Bone marrow (tissue), 2 donors: ENCODE data around the gene HOATZ.

Source experiments
- DNase-seq, 2 donors: peaks; one replicate each; lab custom pipeline; 2025; lab: John Stamatoyannopoulos, UW

HOATZ gene

GRCh38 chr11:111522426-111522825 lies 7.8 kb downstream of the HOATZ start:
- DNase-seq = no peak

- DNase-seq = no peak
These were observed 8.8 kb downstream of the HOATZ start for GRCh38 chr11:111523343-111523742.

DNA sequence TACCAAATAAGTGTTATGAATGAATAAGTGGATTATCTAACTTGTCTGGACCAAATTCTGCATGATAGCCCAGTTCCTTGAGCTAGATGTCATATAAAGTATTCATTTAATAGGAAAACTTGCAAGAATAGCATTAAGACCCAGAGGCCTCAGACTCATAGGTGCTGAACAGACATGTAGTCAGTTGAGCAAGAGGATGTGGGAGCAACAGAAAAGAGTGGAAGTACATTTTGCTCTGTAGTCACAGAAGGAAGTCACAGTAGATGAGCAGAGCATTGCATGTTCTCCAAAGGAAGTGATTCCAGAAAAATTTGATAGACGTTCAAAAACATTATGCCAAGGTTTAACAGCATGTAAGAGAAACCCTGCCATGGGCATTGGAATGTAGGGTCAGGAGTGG lies 9.5 kb downstream of the HOATZ start:
- no peak for DNase-seq

DNA sequence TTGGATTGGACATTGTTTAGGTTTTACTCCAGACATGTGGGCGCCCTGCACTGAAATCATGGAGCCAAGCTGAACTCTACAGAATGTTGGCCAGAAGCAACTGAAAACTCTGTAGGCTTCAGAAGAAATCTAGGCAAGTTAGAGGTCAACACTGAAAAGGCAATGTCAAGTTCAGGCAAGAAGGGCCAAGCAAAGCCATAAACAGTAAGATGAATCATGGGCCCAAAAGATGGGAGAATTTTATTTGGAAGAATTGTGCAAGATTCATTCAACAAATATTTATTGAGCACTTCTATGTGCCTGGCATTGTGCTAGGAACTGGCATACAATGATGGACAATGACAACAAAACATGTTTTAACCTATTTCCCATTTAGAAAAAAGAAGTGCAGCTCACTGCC lies 10.9 kb downstream of the HOATZ start:
- DNase-seq = no peak

GRCh38 chr11:111526501-111526900 lies 11.9 kb downstream of the HOATZ start:
- no peak for DNase-seq

GRCh38 chr11:111527279-111527678 lies 12.7 kb downstream of the HOATZ start:
- DNase-seq = no peak

GRCh38 chr11:111528557-111528956 lies 14.0 kb downstream of the HOATZ start:
- no peak for DNase-seq

DNA sequence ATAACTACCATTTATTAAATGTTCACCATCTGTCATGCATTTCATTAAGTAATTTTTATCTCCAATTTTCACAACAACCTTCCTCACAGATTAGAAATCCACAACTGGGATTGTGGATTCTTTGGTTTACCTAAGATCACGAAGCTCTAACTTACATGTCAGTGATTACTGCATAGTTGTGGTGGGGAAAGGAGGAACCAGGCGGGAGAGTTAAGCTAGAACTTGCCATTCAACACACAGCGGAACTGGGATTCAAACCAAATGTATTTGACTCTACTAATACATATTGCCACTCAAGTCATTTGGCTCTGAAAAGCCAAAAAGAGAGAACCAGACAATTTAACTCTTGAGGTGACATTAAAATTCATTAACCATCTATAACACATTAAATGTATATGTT lies 15.5 kb downstream of the HOATZ start:
- no peak for DNase-seq

- DNase-seq = no peak
These were observed 16.6 kb downstream of the HOATZ start for GRCh38 chr11:111531136-111531535.

- peak in 1 of 2 donors; percentile 66 for DNase-seq
These were observed 17.2 kb downstream of the HOATZ start for GRCh38 chr11:111531687-111532364.

DNA sequence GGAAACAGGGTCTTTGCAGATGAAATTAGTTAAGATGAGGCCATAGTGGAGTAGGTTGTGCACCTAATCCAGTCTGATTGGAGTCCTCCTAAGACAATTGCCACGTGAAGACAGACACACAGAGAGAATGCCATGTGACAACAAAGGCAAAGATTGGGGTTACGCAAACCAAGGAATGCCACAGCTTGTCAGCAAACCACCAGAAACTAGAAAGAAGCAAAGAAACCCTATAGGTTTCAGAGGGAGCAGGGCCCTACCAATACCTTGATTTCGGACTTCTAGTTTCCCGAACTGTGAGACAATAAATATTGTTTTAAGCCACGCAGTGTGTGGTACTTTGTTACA lies 17.8 kb downstream of the HOATZ start:
- no peak for DNase-seq

- DNase-seq = no peak
These were observed 20.7 kb downstream of the HOATZ start for GRCh38 chr11:111535281-111535680.

DNA sequence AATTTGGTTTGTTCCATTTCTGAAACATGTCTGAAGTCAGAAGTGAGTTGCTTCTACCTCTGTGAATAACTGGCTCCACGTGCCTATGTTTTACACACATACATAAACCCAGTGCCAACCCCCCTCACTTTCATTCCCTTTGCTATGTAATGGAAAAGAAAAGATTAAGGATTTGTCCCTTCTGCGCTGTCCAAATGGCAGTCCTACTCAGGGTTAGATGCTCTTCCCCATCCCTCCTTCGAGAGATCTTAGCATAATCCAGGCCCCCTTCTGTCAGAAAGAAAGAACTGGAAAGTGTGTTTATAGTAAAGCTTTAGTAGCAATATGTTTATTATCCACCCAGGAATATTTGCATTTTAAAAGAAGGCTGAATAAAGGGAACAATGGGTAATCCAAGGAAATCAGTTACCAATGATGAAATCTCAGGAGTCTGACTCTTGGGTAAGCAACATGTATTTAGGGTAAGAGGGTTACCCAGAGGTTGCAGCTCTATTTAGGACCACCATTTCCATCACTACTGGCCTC lies 22.8 kb downstream of the HOATZ start:
- DNase-seq = no peak

- DNase-seq = no peak
These were observed 24.0 kb downstream of the HOATZ start for GRCh38 chr11:111538407-111539114.

- DNase-seq = no peak
These were observed 25.0 kb downstream of the HOATZ start for GRCh38 chr11:111539426-111540113.

GRCh38 chr11:111540114-111540936 lies 25.7 kb downstream of the HOATZ start, which contains the start of gene LAYN:
TSS of gene LAYN (plus strand) at chr11:111540720. CDS start at chr11:111540844, 124 bp downstream.
- no peak for DNase-seq

GRCh38 chr11:111540937-111541253 lies 26.3 kb downstream of the HOATZ start:
- no peak for DNase-seq

DNA sequence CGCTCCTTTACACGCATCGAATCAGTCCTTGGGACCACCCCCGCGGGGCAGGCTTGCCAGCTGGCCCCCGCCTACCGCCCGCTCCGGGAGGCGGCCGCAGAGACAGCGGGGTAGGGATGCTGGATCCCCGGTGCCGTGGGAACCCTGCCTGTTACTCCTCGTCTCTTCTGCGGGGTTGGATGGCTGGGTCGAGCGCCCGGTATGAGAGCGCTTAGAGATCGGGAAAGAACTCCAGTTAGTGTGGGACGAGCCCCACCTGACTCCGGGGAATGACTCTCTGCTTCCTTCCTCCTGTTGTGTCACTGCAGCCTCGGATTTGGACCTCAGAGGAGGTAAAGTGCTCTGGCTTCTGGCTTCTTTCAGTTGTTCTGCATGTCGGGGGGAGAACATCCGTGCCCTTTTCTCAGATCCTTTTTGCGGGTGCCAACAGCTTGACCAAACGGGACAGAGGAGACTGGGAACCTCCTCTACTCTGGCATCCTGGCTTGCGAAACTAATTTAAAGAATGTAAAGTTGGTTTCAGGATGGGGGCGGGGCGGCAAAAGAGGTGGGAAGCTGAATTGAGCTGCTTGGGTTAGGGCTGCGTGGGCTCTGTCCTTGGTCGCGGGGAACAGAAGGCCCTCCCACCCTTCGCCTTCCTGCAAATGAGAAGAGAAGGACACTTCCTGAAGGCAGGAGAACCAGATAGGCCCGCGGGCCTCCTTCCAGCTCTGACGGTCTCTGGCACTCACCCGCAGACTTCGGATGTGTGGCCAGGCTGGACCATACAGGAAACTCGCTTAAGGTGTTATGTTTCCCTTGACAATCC lies 26.9 kb downstream of the HOATZ start:
- DNase-seq = no peak

GRCh38 chr11:111542606-111543275 lies 28.2 kb downstream of the HOATZ start:
- peak in 1 of 2 donors; percentile 16 for DNase-seq

- DNase-seq = no peak
These were observed 33.9 kb downstream of the HOATZ start for GRCh38 chr11:111548525-111548924.
